H9 (cell line): ENCODE results near the gene CRY1. TPM values are rescaled to one million over a fixed set of nuclear protein-coding genes. Genes with fewer than 3 reads are reported as not detected.

ENCODE experiments used
- DNase-seq: peaks from one replicate; pipeline ENCODE4 v3.0.0-alpha.2; 2017
- H2AFZ ChIP-seq: one replicate; pipeline ENCODE4 v1.6.1; 2013; ENCODE audit warnings: mild to moderate bottlenecking, low read length, control low read depth, moderate library complexity
- H2AK5ac ChIP-seq: 2 replicates; pipeline ENCODE4 v1.6.1; 2013; ENCODE audit warnings: low read length, control low read depth, mixed read lengths; ENCODE audit not compliant: insufficient read length
- H2BK120ac ChIP-seq: one replicate; pipeline ENCODE4 v1.6.1; 2013; ENCODE audit warnings: low read depth, mild to moderate bottlenecking, low read length, control low read depth, inconsistent platforms; ENCODE audit not compliant: poor library complexity, severe bottlenecking
- H2BK12ac ChIP-seq: 2 replicates; pipeline ENCODE4 v1.6.1; 2013; ENCODE audit warnings: low read length, control low read depth, mixed read lengths, low read depth; ENCODE audit not compliant: insufficient read length
- H2BK15ac ChIP-seq: 2 replicates; pipeline ENCODE4 v1.6.1; 2013; ENCODE audit warnings: low read depth, low read length, control low read depth
- H2BK20ac ChIP-seq: one replicate; pipeline ENCODE4 v1.6.1; 2013; ENCODE audit warnings: low read depth, mild to moderate bottlenecking, low read length, control low read depth, inconsistent platforms; ENCODE audit not compliant: poor library complexity, severe bottlenecking
- H2BK5ac ChIP-seq: 2 replicates; pipeline ENCODE4 v1.6.1; 2013; ENCODE audit warnings: low read length, control low read depth, mixed read lengths; ENCODE audit not compliant: insufficient read length
- H3K14ac ChIP-seq: 2 replicates; pipeline ENCODE4 v1.6.1; 2013; ENCODE audit warnings: low read length, control low read depth; ENCODE audit not compliant: insufficient read depth
- H3K18ac ChIP-seq: 2 replicates; pipeline ENCODE4 v1.6.1; 2013; ENCODE audit warnings: low read depth, mild to moderate bottlenecking, mixed read lengths, low read length, control low read depth; ENCODE audit not compliant: insufficient read length
- H3K23ac ChIP-seq: 2 replicates; pipeline ENCODE4 v1.6.1; 2013; ENCODE audit warnings: low read length, control low read depth, mixed read lengths, low read depth; ENCODE audit not compliant: insufficient read length
- H3K23me2 ChIP-seq: 2 replicates; pipeline ENCODE4 v1.6.1; 2013; ENCODE audit warnings: low read depth, mild to moderate bottlenecking, mixed read lengths, low read length, control low read depth; ENCODE audit not compliant: insufficient read length, poor library complexity, severe bottlenecking
- H3K27ac ChIP-seq: 2 replicates; pipeline ENCODE4 v1.5.1; 2013; ENCODE audit warnings: low read length, control low read depth, mixed read lengths, low read depth; ENCODE audit not compliant: insufficient read length
- H3K27me3 ChIP-seq: 2 replicates; pipeline ENCODE4 v1.6.1; 2013; ENCODE audit warnings: low read length, control low read depth, inconsistent platforms; ENCODE audit not compliant: insufficient read depth
- H3K4ac ChIP-seq: 2 replicates; pipeline ENCODE4 v1.6.1; 2013; ENCODE audit warnings: low read depth, mild to moderate bottlenecking, control low read depth, inconsistent platforms, low read length, moderate library complexity
- H3K4me1 ChIP-seq: 2 replicates; pipeline ENCODE4 v1.6.1; 2013; ENCODE audit warnings: low read length, control low read depth, inconsistent platforms; ENCODE audit not compliant: insufficient read depth
- H3K4me2 ChIP-seq: 2 replicates; pipeline ENCODE4 v1.6.1; 2013; ENCODE audit warnings: low read length, control low read depth, mixed read lengths; ENCODE audit not compliant: insufficient read length, insufficient read depth
- H3K56ac ChIP-seq: 2 replicates; pipeline ENCODE4 v1.6.1; 2013; ENCODE audit warnings: low read depth, mild to moderate bottlenecking, mixed read lengths, low read length, control low read depth; ENCODE audit not compliant: insufficient read length
- H3K79me1 ChIP-seq: 2 replicates; pipeline ENCODE4 v1.6.1; 2013; ENCODE audit warnings: low read depth, mild to moderate bottlenecking, moderate library complexity, low read length, control low read depth, inconsistent platforms; ENCODE audit not compliant: insufficient read depth, poor library complexity, severe bottlenecking
- H3K79me2 ChIP-seq: 2 replicates; pipeline ENCODE4 v1.6.1; 2013; ENCODE audit warnings: low read length, control low read depth, inconsistent platforms; ENCODE audit not compliant: insufficient read depth
- H3K9ac ChIP-seq: 2 replicates; pipeline ENCODE4 v1.6.1; 2013; ENCODE audit warnings: low read length, control low read depth, mixed read lengths; ENCODE audit not compliant: insufficient read length; ENCODE audit errors: extremely low read depth
- H3K9me3 ChIP-seq: one replicate; pipeline ENCODE4 v1.6.1; 2013; ENCODE audit warnings: low read depth, low read length, inconsistent platforms; ENCODE audit not compliant: control insufficient read depth
- H3T11ph ChIP-seq: one replicate; pipeline ENCODE4 v1.6.1; 2013; ENCODE audit warnings: mild to moderate bottlenecking, low read length, control low read depth, inconsistent platforms
- H4K20me1 ChIP-seq: one replicate; pipeline ENCODE4 v1.6.1; 2013; ENCODE audit not compliant: control insufficient read depth, insufficient read length, insufficient read depth
- H4K5ac ChIP-seq: 2 replicates; pipeline ENCODE4 v1.6.1; 2013; ENCODE audit warnings: low read depth, mild to moderate bottlenecking, mixed read lengths, low read length, control low read depth; ENCODE audit not compliant: insufficient read length
- H4K8ac ChIP-seq: replicated peaks from 2 replicates; pipeline ENCODE4 v1.6.1; 2013; ENCODE audit warnings: low read length, control low read depth, mixed read lengths, low read depth; ENCODE audit not compliant: insufficient read length
- H4K91ac ChIP-seq: 2 replicates; pipeline ENCODE4 v1.6.1; 2013; ENCODE audit warnings: low read depth, mild to moderate bottlenecking, moderate library complexity, mixed read lengths, low read length, control low read depth; ENCODE audit not compliant: insufficient read length
- H3K27ac Mint-ChIP-seq, 3 experiments: 2 replicates in 2 of 3; 3 replicates in 1 of 3; pipeline ENCODE4 v1.8.0; 2020 to 2021; ENCODE audit warnings: mixed read lengths in 3 of 3, mild to moderate bottlenecking in 1 of 3, moderate library complexity in 1 of 3
- H3K27me3 Mint-ChIP-seq: 2 replicates; pipeline ENCODE4 v1.8.0; 2021; ENCODE audit warnings: low read depth, mild to moderate bottlenecking, moderate library complexity, mixed read lengths
- H3K36me3 Mint-ChIP-seq, 3 experiments: 2 replicates in 2 of 3; 3 replicates in 1 of 3; pipeline ENCODE4 v1.8.0; 2020 to 2021; ENCODE audit warnings: low read depth in 3 of 3, mixed read lengths in 3 of 3; ENCODE audit not compliant: insufficient read depth in 1 of 3
- H3K4me1 Mint-ChIP-seq, 2 experiments: 2 replicates each; pipeline ENCODE4 v1.8.0; 2020; ENCODE audit warnings: mixed read lengths in 2 of 2
- H3K4me3 Mint-ChIP-seq, 2 experiments: 2 replicates in 1 of 2; 3 replicates in 1 of 2; pipeline ENCODE4 v1.8.0; 2020 to 2021; ENCODE audit warnings: mild to moderate bottlenecking in 2 of 2, mixed read lengths in 2 of 2, moderate library complexity in 1 of 2
- H3K9me3 Mint-ChIP-seq, 2 experiments: 2 replicates in 1 of 2; 3 replicates in 1 of 2; pipeline ENCODE4 v1.8.0; 2020; ENCODE audit warnings: mild to moderate bottlenecking in 2 of 2, mixed read lengths in 2 of 2, moderate library complexity in 1 of 2
- WGBS: extraction: QIAGEN DNeasy Blood & Tissue Kit; methylation state at CpG from one replicate; pipeline ENCODE4 v1.1.7; 2013; ENCODE audit warnings: missing lambda C conversion rate, low lambda C conversion rate, mixed read lengths; ENCODE audit not compliant: insufficient read length; ENCODE audit errors: extremely low coverage; 5-methylcytosine and 5-hydroxymethylcytosine counted together
- long read RNA-seq: library from polyadenylated mRNA; unstranded; transcript quantifications from one replicate; pipeline ENCODE4 v2.0.0, GENCODE V29; 2020
- total RNA-seq: library from RNA; stranded (reverse); gene quantifications from 2 replicates; pipeline ENCODE4 v1.2.1, GENCODE V29; 2021
- TF ChIP-seq, protein P1 (sequence below): fragments of 200-600 bp; sonication (generic); conservative IDR thresholded peaks from 3 replicates; pipeline ENCODE4 v1.8.0; 2021; ENCODE audit warnings: antibody characterized with exemption, mild to moderate bottlenecking

Gene CRY1
- total RNA-seq, result 23.5 and 25.7 TPM in 2 replicates
- long read RNA-seq, transcript CRY1-201 (13 exons, 3,267 nt), result major isoform, 208 of 261 reads
- long read RNA-seq, partial matches to known transcripts, result 14 of 261 reads
- long read RNA-seq, other reads (novel, unspliced or antisense), result 39 of 261 reads

DNA sequence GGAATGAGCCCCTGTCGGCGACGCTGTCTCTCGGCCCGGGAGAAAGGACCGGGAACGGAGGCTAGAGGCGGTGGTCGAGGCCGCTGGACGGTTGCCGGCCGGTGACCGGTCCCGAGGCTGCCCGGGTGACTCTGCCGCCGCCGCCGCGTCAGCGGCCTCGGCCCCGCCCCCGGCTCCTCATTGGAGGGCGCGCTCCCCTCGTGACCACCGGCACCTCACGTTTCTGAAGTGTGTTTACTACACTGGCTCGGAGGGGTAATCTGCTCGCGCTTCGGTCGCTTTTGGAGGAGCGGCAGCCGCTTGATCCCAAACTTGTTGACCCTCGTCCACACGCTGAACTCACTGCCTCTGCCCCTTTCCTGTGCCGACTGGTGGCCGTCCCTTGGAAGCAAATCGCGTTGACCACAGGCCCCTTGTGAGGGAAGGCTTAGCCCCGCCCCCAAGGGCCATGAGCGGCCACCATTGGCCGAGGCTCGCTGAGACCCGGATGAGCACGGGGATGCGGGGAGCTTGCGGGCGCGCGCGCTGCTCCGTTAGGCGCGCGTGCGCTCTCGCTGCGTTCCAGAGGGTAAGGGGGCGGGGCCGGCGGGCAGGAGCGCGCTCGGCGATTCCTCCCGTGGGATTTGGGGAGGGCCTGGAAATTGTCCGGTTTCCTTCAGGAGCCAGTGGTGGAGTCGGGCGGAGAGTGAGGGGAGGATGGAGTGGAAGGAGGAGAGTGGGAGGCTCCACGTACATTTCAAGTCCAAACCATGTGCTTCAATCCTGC lies at the start of gene CRY1:
Gene CRY1 (minus strand): TSS at position 133 of the 766 bp plus-strand sequence. CDS start 588 bp downstream, outside the sequence.
- Histone ChIP-seq H3K79me1 (peaks cover 3% of the 10 kb centered on the region), H3K27me3 (no peaks in the 10 kb centered on the region), H4K20me1 (no peaks in the 10 kb centered on the region), H2BK5ac (peak within 1 kb of the TSS; percentile 80), H4K91ac (no peak within 1 kb of the TSS), H3K23me2 (peaks cover 14% of the 10 kb centered on the region), H3K79me2 (peaks cover 6% of the 10 kb centered on the region; the same call in 1 of the 2 replicates), H2BK20ac (no peak within 1 kb of the TSS), H2BK120ac (no peak within 1 kb of the TSS), H3T11ph (no peak within 1 kb of the TSS), H3K56ac (peak within 1 kb of the TSS; percentile 36), H3K4ac (no peak within 1 kb of the TSS; the same call in 1 of the 2 replicates), H3K9ac (peak within 1 kb of the TSS; percentile 95), H2AFZ (peak within 1 kb of the TSS; percentile 97), H2BK12ac (peak within 1 kb of the TSS; percentile 10), H2AK5ac (no peak within 1 kb of the TSS), H3K4me1 (peaks cover 3% of the 10 kb centered on the region; the same call in 1 of the 2 replicates), H3K4me2 (peak within 1 kb of the TSS; percentile 88), H3K23ac (no peak within 1 kb of the TSS), H4K5ac (no peak within 1 kb of the TSS), H3K27ac (peak within 1 kb of the TSS; percentile 29), H2BK15ac (peak within 1 kb of the TSS; percentile 97; the same call in 1 of the 2 replicates), H3K9me3 (no peaks in the 10 kb centered on the region), H4K8ac (peak within 1 kb of the TSS; percentile 62), H3K14ac (peak within 1 kb of the TSS; percentile 98), H3K18ac (peak within 1 kb of the TSS; percentile 97)
- H3K27me3 Mint-ChIP-seq, result peaks cover 3% of the 10 kb centered on the region; the same call in 1 of the 2 replicates
- DNase-seq, result peak; percentile 97
- peaks cover 0 to 4% of the 10 kb centered on the region in 2 experiments; a peak in 2 of 4 replicates for H3K4me1 Mint-ChIP-seq
- peak within 1 kb of the TSS; percentile 100; a peak in 6 of 7 replicates for H3K27ac Mint-ChIP-seq
- no CpG with 5 or more reads among the region's 74 CpGs for WGBS
- peaks cover 8 to 16% (median 15%) of the 10 kb centered on the region in 3 experiments; a peak in 6 of 7 replicates for H3K36me3 Mint-ChIP-seq
- H3K4me3 Mint-ChIP-seq, result no peak within 1 kb of the TSS
- peaks cover 20 to 21% of the 10 kb centered on the region in 2 experiments for H3K9me3 Mint-ChIP-seq
- TF ChIP-seq, protein P1, sequence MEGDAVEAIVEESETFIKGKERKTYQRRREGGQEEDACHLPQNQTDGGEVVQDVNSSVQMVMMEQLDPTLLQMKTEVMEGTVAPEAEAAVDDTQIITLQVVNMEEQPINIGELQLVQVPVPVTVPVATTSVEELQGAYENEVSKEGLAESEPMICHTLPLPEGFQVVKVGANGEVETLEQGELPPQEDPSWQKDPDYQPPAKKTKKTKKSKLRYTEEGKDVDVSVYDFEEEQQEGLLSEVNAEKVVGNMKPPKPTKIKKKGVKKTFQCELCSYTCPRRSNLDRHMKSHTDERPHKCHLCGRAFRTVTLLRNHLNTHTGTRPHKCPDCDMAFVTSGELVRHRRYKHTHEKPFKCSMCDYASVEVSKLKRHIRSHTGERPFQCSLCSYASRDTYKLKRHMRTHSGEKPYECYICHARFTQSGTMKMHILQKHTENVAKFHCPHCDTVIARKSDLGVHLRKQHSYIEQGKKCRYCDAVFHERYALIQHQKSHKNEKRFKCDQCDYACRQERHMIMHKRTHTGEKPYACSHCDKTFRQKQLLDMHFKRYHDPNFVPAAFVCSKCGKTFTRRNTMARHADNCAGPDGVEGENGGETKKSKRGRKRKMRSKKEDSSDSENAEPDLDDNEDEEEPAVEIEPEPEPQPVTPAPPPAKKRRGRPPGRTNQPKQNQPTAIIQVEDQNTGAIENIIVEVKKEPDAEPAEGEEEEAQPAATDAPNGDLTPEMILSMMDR, result no peak
